GM12872 (cell line): ENCODE results near the gene TIMM22.

Source experiments
- TF ChIP-seq, protein P1 (sequence below): IDR thresholded peaks from 3 replicates; pipeline ENCODE4 v1.5.1; 2011; ENCODE audit warnings: low read depth, mild to moderate bottlenecking, low read length, moderate library complexity; ENCODE audit not compliant: insufficient read depth

TIMM22 gene

DNA sequence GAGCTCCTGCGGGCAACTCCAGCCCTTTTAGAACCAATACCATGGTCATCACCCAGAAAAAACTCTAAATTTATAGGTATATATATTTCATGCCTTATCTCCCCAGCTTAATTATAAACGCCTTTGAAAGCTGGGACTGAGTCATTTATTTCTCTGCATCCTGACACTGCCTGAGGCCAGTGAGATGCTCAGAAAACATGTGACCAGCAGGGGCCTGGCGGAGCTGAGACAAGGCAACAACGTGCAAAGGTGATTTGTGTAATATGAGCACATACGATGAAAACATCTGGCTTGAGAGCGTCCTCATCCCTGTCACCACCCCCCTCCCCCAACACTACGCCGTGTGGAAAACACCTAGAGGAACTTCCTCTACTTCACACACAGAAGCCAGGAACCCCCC, 40.0 kb upstream of the TIMM22 start:
- TF ChIP-seq, protein P1, sequence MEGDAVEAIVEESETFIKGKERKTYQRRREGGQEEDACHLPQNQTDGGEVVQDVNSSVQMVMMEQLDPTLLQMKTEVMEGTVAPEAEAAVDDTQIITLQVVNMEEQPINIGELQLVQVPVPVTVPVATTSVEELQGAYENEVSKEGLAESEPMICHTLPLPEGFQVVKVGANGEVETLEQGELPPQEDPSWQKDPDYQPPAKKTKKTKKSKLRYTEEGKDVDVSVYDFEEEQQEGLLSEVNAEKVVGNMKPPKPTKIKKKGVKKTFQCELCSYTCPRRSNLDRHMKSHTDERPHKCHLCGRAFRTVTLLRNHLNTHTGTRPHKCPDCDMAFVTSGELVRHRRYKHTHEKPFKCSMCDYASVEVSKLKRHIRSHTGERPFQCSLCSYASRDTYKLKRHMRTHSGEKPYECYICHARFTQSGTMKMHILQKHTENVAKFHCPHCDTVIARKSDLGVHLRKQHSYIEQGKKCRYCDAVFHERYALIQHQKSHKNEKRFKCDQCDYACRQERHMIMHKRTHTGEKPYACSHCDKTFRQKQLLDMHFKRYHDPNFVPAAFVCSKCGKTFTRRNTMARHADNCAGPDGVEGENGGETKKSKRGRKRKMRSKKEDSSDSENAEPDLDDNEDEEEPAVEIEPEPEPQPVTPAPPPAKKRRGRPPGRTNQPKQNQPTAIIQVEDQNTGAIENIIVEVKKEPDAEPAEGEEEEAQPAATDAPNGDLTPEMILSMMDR: no peak

DNA sequence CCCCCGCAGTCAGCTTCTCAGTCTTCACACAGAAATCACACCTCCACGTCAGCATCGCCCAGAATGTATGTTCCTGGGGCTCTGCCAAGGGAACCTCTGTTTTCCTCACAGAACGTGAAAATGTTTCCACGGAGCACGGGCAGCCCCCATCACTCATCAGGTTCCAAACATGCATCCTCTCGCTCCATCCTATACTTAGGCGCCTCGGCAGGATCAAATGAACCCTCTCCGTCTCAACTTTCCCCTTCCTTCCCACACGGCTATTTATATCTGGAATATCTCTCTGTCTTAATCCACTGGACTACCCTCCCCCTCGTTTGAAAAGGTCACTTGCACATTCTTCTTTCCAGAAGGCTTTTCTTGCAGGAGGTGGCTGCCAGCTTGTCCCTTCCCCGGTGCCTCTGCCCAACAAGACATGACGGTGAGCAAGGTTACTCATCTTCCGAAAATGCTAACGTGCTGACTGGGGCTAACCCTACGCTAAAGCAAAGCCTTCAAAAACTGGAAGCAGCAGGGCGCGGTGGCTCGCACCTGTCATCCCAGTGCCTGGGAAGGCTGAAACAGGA, 39.0 kb upstream of the TIMM22 start:
- TF ChIP-seq, protein P1: no peak

DNA sequence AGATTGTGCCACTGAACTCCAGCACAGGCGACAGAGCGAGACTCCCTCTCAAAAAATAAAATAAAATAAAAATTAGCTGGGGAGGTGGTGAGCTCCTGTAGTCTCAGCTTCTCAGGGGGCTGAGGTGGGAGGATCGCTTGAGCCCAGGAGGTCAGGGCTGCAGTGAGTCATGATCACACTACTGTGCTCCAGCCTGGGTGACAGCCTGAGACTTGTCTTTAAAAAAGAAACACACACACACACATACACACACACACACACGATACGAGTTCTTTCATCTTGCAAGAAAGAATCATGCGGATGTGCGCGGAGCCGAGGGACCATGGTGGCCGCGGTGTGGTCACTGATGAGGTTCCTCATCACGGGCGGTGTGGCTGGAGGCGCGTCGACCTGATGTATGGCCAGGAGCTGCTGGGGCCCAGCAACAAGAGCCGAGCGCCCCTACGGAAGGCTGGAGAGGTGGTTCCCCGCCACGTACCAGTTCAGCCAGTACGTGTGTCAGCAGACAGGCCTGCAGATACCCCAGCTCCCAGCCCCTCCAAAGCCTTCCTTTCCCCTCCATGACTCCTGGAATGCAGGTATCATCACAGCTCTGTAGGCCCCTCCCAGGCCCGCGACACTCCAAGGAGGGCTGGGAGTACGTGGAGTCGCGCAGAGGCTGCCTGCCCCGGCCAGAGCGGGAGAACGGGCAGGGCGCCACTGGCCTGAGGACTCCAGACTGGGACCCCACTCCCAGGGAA, 38.0 kb upstream of the TIMM22 start:
- TF ChIP-seq, protein P1: no peak

DNA sequence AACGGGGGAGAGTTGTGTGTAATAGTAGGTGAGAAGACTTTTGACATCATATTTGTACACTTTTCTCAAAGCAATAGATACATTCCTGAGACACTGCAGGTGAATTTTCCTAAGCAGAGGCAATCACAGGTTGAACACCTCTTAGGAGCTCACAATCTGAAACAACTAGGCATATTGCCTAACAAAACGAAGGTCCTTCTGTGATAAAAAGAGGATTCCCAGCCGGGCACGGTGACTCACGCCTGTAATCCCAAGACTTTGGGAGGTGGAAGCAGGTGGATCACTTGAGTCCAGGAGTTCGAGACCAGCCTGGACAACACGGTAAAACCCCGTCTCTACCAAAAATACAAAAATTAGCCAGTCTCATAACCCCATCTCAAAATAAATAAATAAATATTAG, 34.8 kb upstream of the TIMM22 start:
- TF ChIP-seq, protein P1: no peak

DNA sequence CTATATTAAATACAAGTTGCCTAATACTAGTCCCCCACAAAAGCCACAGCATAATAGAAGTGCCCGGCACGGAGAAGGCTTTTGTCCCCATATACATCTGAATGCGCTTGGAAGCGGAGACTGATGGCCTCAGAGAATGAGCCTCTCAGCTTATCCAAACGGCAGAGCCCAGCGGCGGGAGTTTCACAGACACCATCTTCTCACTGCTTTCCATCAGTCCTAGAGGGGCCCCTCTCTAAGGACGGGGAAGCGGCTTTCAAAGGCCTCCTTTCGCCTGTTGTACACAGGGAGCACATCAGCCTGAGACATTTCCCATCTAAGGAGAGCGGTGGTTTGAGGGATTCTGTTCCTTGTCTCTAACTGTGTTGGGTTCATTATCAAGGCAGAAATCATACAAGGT, 34.3 kb upstream of the TIMM22 start:
- TF ChIP-seq, protein P1: no peak

DNA sequence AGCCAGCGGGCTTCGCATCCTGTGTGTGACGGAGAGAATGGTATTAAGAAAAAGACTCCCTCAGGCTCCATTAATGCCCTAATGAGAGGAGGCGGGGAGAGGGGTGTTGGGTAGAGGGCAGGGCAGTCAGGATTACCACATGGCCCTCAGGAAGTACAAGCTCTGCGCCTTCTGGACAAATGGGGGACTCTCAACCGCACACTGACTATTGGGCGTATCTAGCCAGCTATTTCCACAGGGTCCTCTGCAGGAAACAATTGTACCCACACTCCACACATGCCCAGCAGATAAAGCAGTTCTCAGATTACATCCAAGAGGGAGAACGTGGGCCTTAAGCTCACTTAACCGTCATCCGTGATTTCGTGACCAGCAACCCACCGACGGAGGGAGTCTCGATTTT, 32.1 kb upstream of the TIMM22 start:
- TF ChIP-seq, protein P1: no peak

DNA sequence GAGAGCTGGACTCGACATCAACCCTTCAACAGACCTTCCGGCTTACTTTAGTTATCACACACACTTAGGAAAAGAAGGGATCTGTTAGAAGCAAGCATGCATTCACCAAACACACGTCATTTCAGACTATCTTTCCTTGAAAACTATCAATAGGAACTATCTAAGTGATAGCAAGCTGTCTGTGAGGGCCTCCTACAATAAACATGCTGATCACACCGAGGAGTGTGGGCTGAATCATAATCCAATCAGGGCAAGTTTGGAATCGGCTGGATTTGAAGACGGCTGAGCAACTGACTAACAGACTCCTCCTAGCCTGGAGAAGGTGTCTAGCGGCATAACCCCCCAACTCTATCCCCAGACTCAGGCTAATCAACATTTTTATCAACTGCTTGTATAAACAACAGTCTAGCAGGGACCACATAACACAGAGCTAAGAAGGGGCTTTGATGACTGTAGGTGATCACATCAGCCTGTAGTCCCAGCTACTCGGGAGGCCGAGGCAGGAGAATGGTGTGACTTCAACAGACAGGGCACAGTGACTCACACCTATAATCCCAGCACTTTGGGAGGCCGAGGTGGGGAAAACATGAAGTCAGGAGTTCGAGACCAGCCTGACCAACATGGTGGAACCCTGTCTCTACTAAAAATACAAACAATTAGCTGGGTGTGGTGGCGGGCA, 31.5 kb upstream of the TIMM22 start:
- TF ChIP-seq, protein P1: no peak
